HG03175 (cell line): ENCODE results near the gene ABCA3.

ENCODE experiments used
- ATAC-seq: cut with Tn5 transposase; IDR thresholded peaks from one replicate; pipeline ENCODE4 v1.9.1; 2021; ENCODE audit warnings: mild to moderate bottlenecking, moderate library complexity; ENCODE audit not compliant: unreplicated experiment

ABCA3 gene

GRCh38 chr16:2237493-2238149, 102.9 kb downstream of the ABCA3 start:
- no peak for ATAC-seq

- no peak for ATAC-seq
Measured at GRCh38 chr16:2237102-2237482, 103.4 kb downstream of the ABCA3 start.

- ATAC-seq = no peak
Measured at GRCh38 chr16:2236337-2237101, 104.0 kb downstream of the ABCA3 start, which contains the start of gene DNASE1L2. DNASE1L2 (plus strand) TSS chr16:2236444; CDS start chr16:2236817, 373 bp downstream.

- no peak for ATAC-seq
Measured at GRCh38 chr16:2235695-2236336, 104.7 kb downstream of the ABCA3 start.

GRCh38 chr16:2235234-2235651, 105.3 kb downstream of the ABCA3 start:
- no peak for ATAC-seq

GRCh38 chr16:2234813-2235170, 105.7 kb downstream of the ABCA3 start:
- ATAC-seq = no peak

- ATAC-seq = no peak
Measured at GRCh38 chr16:2233872-2234812, 106.4 kb downstream of the ABCA3 start.

GRCh38 chr16:2233046-2233775, 107.3 kb downstream of the ABCA3 start:
- ATAC-seq = no peak

- ATAC-seq = no peak
Measured at GRCh38 chr16:2232094-2232990, 108.2 kb downstream of the ABCA3 start.

- no peak for ATAC-seq
Measured at GRCh38 chr16:2231016-2231931, 109.3 kb downstream of the ABCA3 start.

GRCh38 chr16:2230376-2230775, 110.2 kb downstream of the ABCA3 start:
- ATAC-seq = no peak

- no peak for ATAC-seq
Measured at GRCh38 chr16:2229632-2230250, 110.8 kb downstream of the ABCA3 start.

GRCh38 chr16:2229091-2229490, 111.4 kb downstream of the ABCA3 start:
- no peak for ATAC-seq

- ATAC-seq = no peak
Measured at GRCh38 chr16:2228161-2228824, 112.2 kb downstream of the ABCA3 start.

GRCh38 chr16:2226918-2227317, 113.6 kb downstream of the ABCA3 start:
- ATAC-seq = no peak

- ATAC-seq = no peak
Measured at GRCh38 chr16:2226245-2226793, 114.2 kb downstream of the ABCA3 start.
